Measurements from ENCODE around the gene ADGRL1. TPM values are rescaled to one million over a fixed set of nuclear protein-coding genes. Genes with fewer than 3 reads are reported as not detected.

Gene ADGRL1
- total and polyA plus RNA-seq, 2 of the 8 experiments (the other 6 are each of a cell fraction or from before 2014, with no cell fraction given): 95.6 to 112 TPM

DNA sequence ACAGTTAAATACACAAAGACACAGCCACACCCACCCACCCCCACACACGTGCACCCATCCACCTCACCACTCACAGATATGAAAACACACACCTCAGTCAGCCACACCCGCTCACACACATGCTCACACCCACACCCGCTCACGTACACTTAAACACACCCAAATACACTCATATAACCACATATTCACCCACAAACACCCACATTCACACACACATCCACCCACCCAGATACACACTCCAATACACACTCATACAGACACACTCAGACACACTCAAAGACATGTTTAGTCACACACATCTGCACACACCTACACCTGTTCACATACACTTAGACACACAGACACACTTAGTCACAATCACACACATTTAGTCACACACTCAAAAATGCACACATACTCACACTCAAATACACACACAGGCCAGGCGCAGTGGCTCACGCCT is 30.6 kb downstream of the ADGRL1 start (continued):
- TF ChIP-seq HDAC2 (IDR thresholded peaks at IDR 0.05; ENCODE audit: borderline replicate concordance in 1 of 2, low read depth in 2 of 2, low read length in 2 of 2) (no peak), BCL11A (IDR thresholded peaks at IDR 0.05; ENCODE audit: low read depth in 2 of 2, low read length in 2 of 2) (no peak), BACH1 (IDR thresholded peaks at IDR 0.05; ENCODE audit: low read length) (no peak)
